ENCODE results near the gene NINJ2.
A peak's percentile ranks its signal among the peaks of the same experiment; 100 is the strongest.
"Not testable (repeated sequence)": the region's sequence is repeated elsewhere in the genome, so short reads cannot be mapped to it uniquely, and the experiment has no call there.

NINJ2 gene

GRCh38 chr12:586318-587071 lies 76.8 kb downstream of the NINJ2 start:
- DNase-seq (ENCODE audit: low spot score): no peak

DNA sequence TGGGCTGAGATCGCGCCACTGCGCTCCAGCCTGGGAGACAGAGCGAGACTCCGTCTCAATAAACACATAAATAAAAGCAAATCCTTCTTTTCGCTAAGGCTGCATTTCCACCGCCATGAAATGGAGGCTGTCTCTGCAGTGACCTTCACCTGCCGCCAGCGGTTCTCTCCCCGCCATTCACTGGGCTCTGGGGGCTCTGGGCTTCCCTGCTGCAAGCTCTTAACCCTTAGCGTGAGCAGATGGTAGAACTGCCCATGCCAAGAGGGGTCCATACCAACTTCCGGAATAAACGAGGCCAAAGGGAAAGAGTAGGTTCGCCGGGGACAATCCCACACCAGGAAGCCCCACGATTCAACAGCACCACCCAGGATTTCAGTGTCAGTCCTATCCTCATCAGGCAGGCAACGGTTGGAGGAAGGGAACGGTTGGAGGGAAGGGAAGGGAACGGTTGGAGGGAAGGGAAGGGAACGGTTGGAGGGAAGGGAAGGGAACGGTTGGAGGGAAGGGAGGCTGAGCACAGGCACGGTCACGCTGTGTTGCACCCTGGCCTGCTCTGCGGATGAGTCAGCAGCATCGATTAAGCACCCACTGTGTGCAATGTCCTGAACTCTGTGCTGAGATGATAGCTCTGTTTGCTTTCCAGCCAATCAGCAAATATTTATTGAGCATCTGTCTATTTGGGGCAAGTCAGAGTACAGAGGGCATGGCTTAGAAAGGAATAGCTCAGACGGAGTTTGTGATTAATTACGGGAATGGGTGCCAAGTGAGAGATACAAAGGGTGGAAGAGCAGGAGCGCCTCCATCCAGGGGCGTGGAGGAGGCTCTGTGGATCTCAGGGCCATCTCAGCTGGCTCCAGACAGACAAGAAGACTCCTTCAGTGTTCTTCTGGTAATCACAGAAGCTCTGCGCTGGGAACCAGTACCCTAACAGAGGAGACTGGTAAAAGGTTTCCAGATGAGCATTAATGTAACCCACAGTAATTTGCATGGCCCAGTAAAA lies 77.9 kb downstream of the NINJ2 start:
- DNase-seq (ENCODE audit: low spot score): no peak

- DNase-seq (ENCODE audit: low spot score): no peak
These were observed 79.9 kb downstream of the NINJ2 start for GRCh38 chr12:583251-583869.

DNA sequence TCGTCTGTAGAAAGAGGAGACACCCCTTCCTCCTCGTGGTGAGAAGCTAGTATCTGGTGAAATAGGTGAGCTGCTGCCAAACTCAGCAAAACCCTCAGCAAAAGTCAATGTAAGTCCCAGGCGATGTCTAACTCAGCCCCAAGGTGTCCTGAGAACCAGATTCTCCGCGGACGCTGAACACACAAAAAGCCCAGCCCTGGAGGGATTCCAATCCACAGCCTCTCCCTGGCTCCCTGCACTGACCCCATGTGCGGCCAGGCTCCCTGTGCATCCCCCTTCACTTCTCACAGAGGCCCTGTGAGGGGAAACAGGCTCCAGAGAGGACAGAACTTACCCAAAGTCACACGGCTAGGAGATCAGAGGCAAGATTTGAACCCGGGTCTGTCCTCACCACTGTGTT lies 81.5 kb downstream of the NINJ2 start:
- no peak for DNase-seq (ENCODE audit: low spot score)

DNA sequence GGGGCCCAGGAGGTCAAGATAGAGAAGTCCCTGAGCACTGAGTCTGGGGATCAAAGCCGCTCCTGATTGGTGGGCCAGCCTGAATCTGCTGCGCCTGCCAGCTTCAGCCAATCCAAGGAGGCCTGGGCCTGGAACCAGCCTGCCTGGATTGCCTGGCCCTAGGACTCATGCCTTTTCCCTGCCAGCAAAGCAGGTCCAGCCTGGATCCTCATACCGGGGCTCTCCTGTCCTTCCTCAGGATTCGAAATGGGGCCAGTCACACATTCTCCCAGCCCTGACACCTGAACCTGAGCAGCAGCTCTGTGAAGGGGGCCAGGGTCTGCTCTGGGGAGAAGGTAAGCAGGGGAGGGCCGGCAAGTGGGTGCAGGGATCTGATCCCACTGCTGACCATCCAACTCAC lies 81.9 kb downstream of the NINJ2 start:
- no peak for DNase-seq (ENCODE audit: low spot score)

- DNase-seq (ENCODE audit: low spot score): no peak
These were observed 82.4 kb downstream of the NINJ2 start for GRCh38 chr12:580813-581212.

- no peak for DNase-seq (ENCODE audit: low spot score)
These were observed 83.7 kb downstream of the NINJ2 start for GRCh38 chr12:579420-580110.

DNA sequence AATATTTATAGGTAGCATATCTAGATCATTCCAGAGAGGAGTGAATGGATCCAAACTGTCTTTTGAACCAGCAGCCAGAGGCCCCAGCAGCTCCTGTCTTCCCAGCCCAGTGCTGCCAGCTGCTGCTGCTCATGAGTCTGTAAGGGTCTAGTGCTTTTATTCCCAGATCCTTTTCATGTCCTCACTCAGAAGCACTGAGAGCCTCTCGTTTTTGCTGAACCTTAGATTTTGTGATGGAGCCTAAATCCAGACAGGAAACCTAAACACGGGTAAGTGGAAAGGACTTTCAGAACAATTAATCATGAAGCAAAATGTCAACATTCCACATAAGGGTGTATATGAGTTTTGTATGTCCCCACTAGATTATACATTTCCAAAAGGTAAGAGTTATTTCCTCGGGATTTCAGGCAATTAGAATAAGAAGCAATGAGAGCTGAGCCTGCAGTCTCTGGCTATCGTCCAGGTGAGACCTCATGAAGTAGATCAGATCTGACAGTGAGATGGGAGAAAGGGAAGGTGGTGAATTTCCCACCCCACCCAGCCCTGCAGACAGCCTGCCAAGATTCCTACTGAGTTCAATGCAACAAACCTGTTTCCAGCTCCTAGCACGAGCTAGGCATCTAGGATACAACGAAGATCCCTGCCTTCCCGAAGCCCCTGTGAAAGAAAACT lies 84.4 kb downstream of the NINJ2 start:
- DNase-seq (ENCODE audit: low spot score): no peak

- DNase-seq (ENCODE audit: low spot score): not testable (repeated sequence)
These were observed 85.1 kb downstream of the NINJ2 start for GRCh38 chr12:577994-578747.

GRCh38 chr12:576615-577110 lies 86.6 kb downstream of the NINJ2 start:
- no peak for DNase-seq (ENCODE audit: low spot score)

DNA sequence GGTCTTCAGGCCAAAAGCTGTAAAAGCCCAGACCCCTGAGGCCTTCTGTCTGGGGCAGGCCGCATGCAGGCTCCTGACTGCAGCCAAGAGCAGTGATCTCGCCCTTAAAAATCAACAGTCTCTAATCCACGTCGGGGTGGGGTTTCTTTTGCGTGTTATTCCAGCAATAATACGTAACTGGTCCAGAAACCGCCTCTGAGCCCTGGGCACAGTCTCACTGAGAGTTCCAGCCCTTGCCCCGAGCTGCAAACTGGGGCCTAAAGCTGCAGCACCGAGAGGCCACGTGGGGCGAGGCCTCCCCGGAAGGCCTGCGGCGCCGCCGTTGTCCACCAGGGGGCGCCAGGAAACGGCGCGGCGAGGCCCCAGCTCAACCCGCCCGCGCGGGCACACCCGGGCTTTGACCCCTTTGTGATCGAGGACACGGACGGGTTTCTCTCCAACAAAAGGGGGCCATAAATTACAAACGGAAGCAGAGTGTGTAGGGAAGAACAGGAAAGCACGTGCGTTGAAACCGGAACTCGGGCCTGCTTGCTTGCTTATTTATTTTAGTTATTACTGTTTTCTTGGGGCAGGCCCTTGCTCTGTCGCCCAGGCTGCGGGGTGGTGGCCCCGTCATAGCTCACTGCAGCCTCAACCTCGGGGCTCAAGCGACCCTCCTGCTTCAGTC lies 87.2 kb downstream of the NINJ2 start:
- peak; percentile 88 for DNase-seq (ENCODE audit: low spot score)

GRCh38 chr12:575129-575502 lies 88.1 kb downstream of the NINJ2 start:
- no peak for DNase-seq (ENCODE audit: low spot score)

DNA sequence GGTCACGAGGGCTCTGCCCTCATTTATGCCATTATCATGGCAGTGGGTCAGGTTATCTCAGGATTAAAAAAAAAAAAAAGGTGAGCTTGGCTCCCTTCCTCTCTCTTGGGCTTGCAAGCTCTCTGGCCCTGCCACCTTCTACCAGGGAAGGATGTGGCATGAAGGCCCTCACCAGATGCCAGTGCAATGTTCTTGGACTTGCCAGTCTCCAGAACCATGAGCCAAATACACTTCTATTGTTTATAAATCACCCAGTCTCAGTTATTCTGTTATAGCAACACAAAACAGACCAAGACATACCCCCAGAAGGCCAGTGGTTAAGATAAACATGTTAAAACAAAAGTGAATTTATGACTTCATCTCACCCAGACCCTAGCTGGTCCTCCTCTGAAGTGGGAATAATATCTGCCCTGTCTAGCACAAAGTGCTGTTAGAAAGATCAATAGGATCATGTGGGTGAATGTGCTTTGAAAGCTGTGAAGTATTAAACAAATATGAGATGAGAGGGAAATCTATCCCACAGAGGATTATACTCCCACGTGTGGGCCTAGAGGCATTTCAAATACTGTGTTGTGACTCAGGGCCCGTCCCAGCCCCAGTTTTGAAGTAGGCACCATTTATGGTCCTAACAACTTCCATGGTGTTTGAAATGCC lies 88.6 kb downstream of the NINJ2 start:
- no peak for DNase-seq (ENCODE audit: low spot score)

DNA sequence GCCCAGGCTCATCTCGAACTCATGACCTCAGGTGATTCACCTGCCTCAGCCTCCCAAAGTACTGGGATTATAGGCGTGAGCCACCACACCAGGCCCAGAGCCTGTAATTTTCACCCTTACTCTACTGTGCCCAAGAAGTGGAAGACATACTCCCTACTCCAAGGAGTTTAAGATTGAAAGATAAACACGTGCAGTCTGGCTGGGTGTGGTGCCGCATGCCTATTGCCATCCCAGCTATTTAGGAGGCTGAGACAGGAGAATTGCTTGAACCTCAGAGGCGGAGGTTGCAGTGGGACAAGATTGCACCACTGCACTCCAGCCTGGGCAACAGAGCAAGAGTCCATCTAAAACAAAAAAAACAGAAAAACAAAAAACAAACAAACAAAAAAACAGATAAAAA lies 90.0 kb downstream of the NINJ2 start:
- DNase-seq (ENCODE audit: low spot score): no peak

DNA sequence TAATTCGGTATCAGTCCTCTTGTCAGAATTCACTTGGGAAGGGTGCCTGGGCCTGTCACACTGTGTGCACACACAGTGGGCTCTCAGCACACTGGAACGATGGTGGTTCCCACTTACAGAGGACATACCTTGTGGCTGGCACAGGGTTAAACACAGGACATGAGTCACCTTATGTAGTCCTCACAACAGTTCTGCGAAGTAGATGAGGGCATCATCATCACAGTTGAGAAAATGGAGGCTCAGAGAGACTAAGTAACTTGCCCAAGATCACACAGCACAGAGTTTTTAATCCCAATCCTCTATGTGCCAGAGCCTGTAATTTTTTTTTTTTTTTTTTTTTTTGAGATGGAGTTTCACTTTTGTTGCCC lies 90.7 kb downstream of the NINJ2 start:
- no peak for DNase-seq (ENCODE audit: low spot score)

GRCh38 chr12:571795-572531 lies 91.3 kb downstream of the NINJ2 start:
- DNase-seq (ENCODE audit: low spot score): peak; percentile 53

DNA sequence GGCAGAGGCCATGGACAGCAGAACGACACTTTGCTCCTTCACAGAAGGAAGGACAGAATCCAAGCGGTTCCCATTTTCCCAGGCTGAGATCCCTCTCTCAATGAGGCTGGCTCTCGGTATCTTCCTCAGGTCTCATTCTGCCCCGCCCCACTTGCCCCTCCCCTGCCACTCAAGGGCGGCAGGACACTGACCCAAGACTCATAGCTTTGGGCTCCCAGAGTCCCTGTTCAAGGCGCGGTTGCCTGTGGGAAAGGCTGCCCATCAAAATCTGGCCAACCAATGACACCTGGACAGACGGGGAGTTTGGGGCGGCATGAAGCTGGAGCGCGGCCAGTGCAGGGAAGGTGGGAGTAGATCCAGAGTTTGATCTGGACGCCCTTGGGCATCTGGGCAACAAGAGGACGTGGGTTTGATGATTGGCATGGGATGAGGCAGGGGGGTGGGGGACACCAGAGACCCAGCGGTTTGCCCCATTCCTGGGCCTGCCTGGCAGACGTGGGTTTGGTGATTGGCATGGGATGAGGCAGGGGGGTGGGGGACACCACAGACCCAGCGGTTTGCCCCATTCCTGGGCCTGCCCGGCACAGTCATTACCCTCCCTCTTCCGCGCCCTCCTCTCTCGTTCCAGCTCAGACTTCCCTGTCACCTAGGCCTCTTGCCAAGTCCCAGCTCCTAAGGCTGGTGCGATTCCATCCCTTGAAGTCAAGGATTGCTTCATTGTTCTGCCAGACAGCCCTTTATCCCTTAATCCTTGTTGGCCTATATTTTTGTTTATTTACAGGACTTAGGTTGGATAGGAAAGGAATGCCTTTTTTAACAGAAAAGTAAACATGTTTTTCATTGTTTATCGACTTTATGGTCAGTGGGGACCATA lies 92.1 kb downstream of the NINJ2 start:
- DNase-seq (ENCODE audit: low spot score): peak; percentile 70

GRCh38 chr12:570435-570920 lies 92.8 kb downstream of the NINJ2 start:
- peak; percentile 90 for DNase-seq (ENCODE audit: low spot score)

Data from HuH-7 (cell line).